ENCODE data around the gene IL1RAPL2. TPM values are rescaled to one million over a fixed set of nuclear protein-coding genes. Genes with fewer than 3 reads are reported as not detected.

IL1RAPL2 gene
- total and polyA plus RNA-seq, 2 of the 4 experiments (the other 2 are of a cell fraction) = 0.03 TPM; not detected in 1

DNA sequence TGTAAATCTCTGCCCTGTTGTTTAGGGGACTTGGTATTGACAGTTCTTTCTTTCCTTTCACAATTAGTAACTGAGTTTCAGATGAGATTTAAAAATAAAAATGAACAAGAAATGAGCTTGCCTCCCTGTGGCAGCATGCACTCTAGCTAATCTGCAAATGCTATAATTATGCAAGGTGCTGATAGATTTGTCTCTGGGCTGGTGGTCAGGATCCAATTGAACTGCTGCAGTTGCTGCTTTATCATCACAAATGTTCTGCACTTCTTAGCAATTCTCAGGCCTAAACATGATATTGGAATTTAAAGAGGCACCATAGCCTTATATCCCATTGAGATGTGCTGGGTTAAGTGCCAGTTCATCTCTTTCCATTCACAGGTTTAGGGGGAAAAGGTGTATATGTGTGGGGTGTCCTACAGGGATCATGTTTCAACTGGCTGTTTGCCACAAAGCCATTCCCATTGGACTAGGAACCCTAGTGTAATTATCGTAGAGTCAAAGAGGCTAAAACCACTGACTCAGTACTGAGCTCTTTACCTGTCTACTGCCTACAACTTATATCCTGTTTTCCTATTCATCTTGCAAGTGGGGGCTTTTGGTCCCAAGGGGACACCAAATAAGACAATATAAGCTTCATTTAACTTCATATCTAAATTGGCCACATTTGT is 914.8 kb downstream of the IL1RAPL2 start:
- no peak overlapping the region for H3K4ac ChIP-seq (ENCODE audit: low read depth, low read length)
- no peaks in the 10 kb centered on the region for H3K36me3 ChIP-seq (ENCODE audit: control insufficient read depth, insufficient read depth, low read length)
- BruUV-seq (replicated peaks) = no TSS peak
- TF ChIP-seq CEBPB (IDR thresholded peaks at IDR 0.05; ENCODE audit: low read depth, low read length) = no peak
- TF ChIP-seq NFE2L2 (IDR thresholded peaks at IDR 0.05; ENCODE audit: low read depth, low read length) = no peak
- no peak for TF ChIP-seq POLR2A (IDR thresholded peaks at IDR 0.05; ENCODE audit: low read depth, low read length)
- TF ChIP-seq BHLHE40 (IDR thresholded peaks at IDR 0.05; ENCODE audit: low read depth, low read length) = no peak
- TF ChIP-seq CHD1 (IDR thresholded peaks at IDR 0.05; ENCODE audit: low read depth, low read length) = no peak
- no peak for TF ChIP-seq RFX5 (IDR thresholded peaks at IDR 0.05; ENCODE audit: low read depth, low read length)
- TF ChIP-seq, protein P1, sequence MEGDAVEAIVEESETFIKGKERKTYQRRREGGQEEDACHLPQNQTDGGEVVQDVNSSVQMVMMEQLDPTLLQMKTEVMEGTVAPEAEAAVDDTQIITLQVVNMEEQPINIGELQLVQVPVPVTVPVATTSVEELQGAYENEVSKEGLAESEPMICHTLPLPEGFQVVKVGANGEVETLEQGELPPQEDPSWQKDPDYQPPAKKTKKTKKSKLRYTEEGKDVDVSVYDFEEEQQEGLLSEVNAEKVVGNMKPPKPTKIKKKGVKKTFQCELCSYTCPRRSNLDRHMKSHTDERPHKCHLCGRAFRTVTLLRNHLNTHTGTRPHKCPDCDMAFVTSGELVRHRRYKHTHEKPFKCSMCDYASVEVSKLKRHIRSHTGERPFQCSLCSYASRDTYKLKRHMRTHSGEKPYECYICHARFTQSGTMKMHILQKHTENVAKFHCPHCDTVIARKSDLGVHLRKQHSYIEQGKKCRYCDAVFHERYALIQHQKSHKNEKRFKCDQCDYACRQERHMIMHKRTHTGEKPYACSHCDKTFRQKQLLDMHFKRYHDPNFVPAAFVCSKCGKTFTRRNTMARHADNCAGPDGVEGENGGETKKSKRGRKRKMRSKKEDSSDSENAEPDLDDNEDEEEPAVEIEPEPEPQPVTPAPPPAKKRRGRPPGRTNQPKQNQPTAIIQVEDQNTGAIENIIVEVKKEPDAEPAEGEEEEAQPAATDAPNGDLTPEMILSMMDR (conservative IDR thresholded peaks at IDR 0.05; ENCODE audit: low read depth, low read length) = no peak
- no peak for ATAC-seq (ENCODE audit: low read depth)
- H3K4me2 ChIP-seq (ENCODE audit: low read depth, low read length) = no peak overlapping the region
- no peak overlapping the region for H3K27ac ChIP-seq (ENCODE audit: insufficient read depth, low read length)
- no peak overlapping the region for H4K8ac ChIP-seq (ENCODE audit: low read depth in 2 of 2, low read length in 2 of 2)
- no peaks in the 10 kb centered on the region for H3K79me1 ChIP-seq (ENCODE audit: low read depth in 1 of 2, low read length in 2 of 2)
- no peak overlapping the region for H3K4me3 ChIP-seq (ENCODE audit: insufficient read depth, low read depth, low read length)
- DNase-seq = no peak
- H2BK20ac ChIP-seq (ENCODE audit: low read depth, low read length) = no peak overlapping the region
- CTCF ChIA-PET = interaction anchor here (1.2 kb wide), 1 partner anchor 39 kb away, joined by 3 read pairs; no protein-coding TSS in a partner anchor
- H3K14ac ChIP-seq (replicated peaks; ENCODE audit: low read depth, low read length) = no peak overlapping the region
- no peak overlapping the region for H3K23ac ChIP-seq (ENCODE audit: low read depth, low read length)
- H2BK5ac ChIP-seq (ENCODE audit: low read depth, low read length, poor library complexity, severe bottlenecking) = no peak overlapping the region
- no peak overlapping the region for H3K56ac ChIP-seq (ENCODE audit: extremely low read depth, insufficient read depth, low read length)
- H4K91ac ChIP-seq (ENCODE audit: insufficient read depth, low read depth, low read length) = no peak overlapping the region
- no peak overlapping the region for H2AK9ac ChIP-seq (replicated peaks; ENCODE audit: low read depth, low read length, poor library complexity)
- H3K27me3 ChIP-seq (ENCODE audit: control insufficient read depth, insufficient read depth, low read length) = no peaks in the 10 kb centered on the region
- H3K18ac ChIP-seq (ENCODE audit: low read depth, low read length) = no peak overlapping the region
- intact Hi-C loops (cut with micrococcal nuclease) (no loop called here), dilution Hi-C loops (cut with HindIII; ENCODE audit: low sequenced_read_pairs, unreplicated experiment) (no loop called here), in situ Hi-C loops (cut with MboI; ENCODE audit: low sequenced_read_pairs) (no loop called here)
- no peak overlapping the region for H2BK15ac ChIP-seq (ENCODE audit: low read depth, low read length)
- no peak overlapping the region for H3K9ac ChIP-seq (ENCODE audit: low read depth, low read length)
- H3K9me1 ChIP-seq (ENCODE audit: insufficient read depth, low read length) = no peaks in the 10 kb centered on the region
- H3K4me1 ChIP-seq (ENCODE audit: control insufficient read depth, insufficient read depth, low read length) = no peaks in the 10 kb centered on the region
- WGBS, 2 experiments (ENCODE audit: extremely low coverage in 2 of 2, insufficient read length in 1 of 2) = no CpG with 5 or more reads among the region's 1 CpG
- no peak overlapping the region for H2BK120ac ChIP-seq (ENCODE audit: low read depth, low read length)
- no peaks in the 10 kb centered on the region for H4K20me1 ChIP-seq (ENCODE audit: insufficient read depth, low read length)
- H3K9me3 ChIP-seq (ENCODE audit: control insufficient read depth, insufficient read depth, low read length) = no peaks in the 10 kb centered on the region
- no peak overlapping the region for H4K5ac ChIP-seq (ENCODE audit: low read depth, low read length)
- POLR2A ChIA-PET (ENCODE audit: unreplicated experiment) = no interaction called here
- H2AK5ac ChIP-seq (ENCODE audit: low read depth, low read length) = no peak overlapping the region
- no peak overlapping the region for H2AFZ ChIP-seq (replicated peaks; ENCODE audit: low read length, poor library complexity)
